Fibroblast of lung (primary cell): ENCODE data around the gene SLIT3. TPM values are rescaled to one million over a fixed set of nuclear protein-coding genes. Genes with fewer than 3 reads are reported as not detected.

Experiments used
- DNase-seq, 2 donors: peaks; one replicate each; pipeline versions ENCODE4 v3.0.0 to v3.0.0-alpha.2; 2010; ENCODE audit warnings: low read depth in 2 of 2
- H2AFZ ChIP-seq: 2 replicates; pipeline ENCODE4 v1.5.1; 2012; ENCODE audit warnings: low read length, control low read depth, inconsistent platforms
- H3K27ac ChIP-seq: 2 replicates; pipeline ENCODE4 v1.5.1; 2011; ENCODE audit warnings: low read length, control low read depth; ENCODE audit not compliant: insufficient read depth
- H3K27me3 ChIP-seq: 2 replicates; pipeline ENCODE4 v1.5.1; 2011; ENCODE audit warnings: mild to moderate bottlenecking, low read length; ENCODE audit not compliant: control insufficient read depth, insufficient read depth
- H3K36me3 ChIP-seq: 2 replicates; pipeline ENCODE4 v1.5.1; 2011; ENCODE audit warnings: low read length; ENCODE audit not compliant: control insufficient read depth, insufficient read depth
- H3K4me1 ChIP-seq: 2 replicates; pipeline ENCODE4 v1.5.1; 2011; ENCODE audit warnings: low read length; ENCODE audit not compliant: control insufficient read depth, insufficient read depth; ENCODE audit errors: extremely low read depth
- H3K4me2 ChIP-seq: 2 replicates; pipeline ENCODE4 v1.5.1; 2011; ENCODE audit warnings: low read length, control low read depth; ENCODE audit not compliant: insufficient read depth; ENCODE audit errors: extremely low read depth
- H3K4me3 ChIP-seq, 4 experiments: fragments of 200-600 bp in 1 of 4; sonication (generic) in 1 of 4; replicated peaks in 1 of 4; 2 replicates each; pipeline ENCODE4 v1.5.1; 2011 to 2016; ENCODE audit warnings: low read length in 4 of 4, low read depth in 3 of 4, mild to moderate bottlenecking in 3 of 4, control low read depth in 2 of 4, inconsistent platforms in 1 of 4, mixed read lengths in 1 of 4; ENCODE audit not compliant: insufficient read depth in 1 of 4; ENCODE audit errors: control extremely low read depth in 1 of 4
- H3K79me2 ChIP-seq: 2 replicates; pipeline ENCODE4 v1.5.1; 2012; ENCODE audit warnings: mild to moderate bottlenecking, low read length, inconsistent platforms; ENCODE audit not compliant: control insufficient read depth, insufficient read depth
- H3K9ac ChIP-seq: 2 replicates; pipeline ENCODE4 v1.5.1; 2011; ENCODE audit warnings: mild to moderate bottlenecking, low read length, control low read depth; ENCODE audit not compliant: insufficient read depth
- H3K9me3 ChIP-seq: 2 replicates; pipeline ENCODE4 v1.5.1; 2012; ENCODE audit warnings: low read depth, low read length; ENCODE audit not compliant: control insufficient read depth, insufficient read depth
- H4K20me1 ChIP-seq: 2 replicates; pipeline ENCODE4 v1.5.1; 2011; ENCODE audit warnings: low read length; ENCODE audit not compliant: control insufficient read depth, insufficient read depth; ENCODE audit errors: extremely low read depth
- EZH2 ChIP-seq: IDR thresholded peaks from 2 replicates; pipeline ENCODE4 v1.5.1; 2012; ENCODE audit warnings: low read length, control low read depth, mild to moderate bottlenecking; ENCODE audit errors: missing control alignments
- polyA plus RNA-seq, 2 donors: library from polyadenylated mRNA; depleted of rRNA in 1 of 2; stranded (reverse) in 1 of 2; unstranded in 1 of 2; fragments of >200 nt; gene quantifications; 2 replicates each; pipeline ENCODE4 v1.2.1, GENCODE V29; 2011 to 2012; ENCODE audit warnings: missing spikeins in 1 of 2
- total RNA-seq: library from RNA; depleted of rRNA; stranded (reverse); fragments of >200 nt; gene quantifications from 2 replicates; pipeline ENCODE4 v1.2.1, GENCODE V29; 2014
- TF ChIP-seq, protein P1 (sequence below), 2 donors: IDR thresholded peaks in 1 of 2; conservative IDR thresholded peaks in 1 of 2; 1 replicate in 1 of 2; 2 replicates in 1 of 2; pipeline ENCODE4 v1.5.1; 2011 to 2012; ENCODE audit warnings: low read length in 2 of 2, control low read depth in 1 of 2, inconsistent platforms in 1 of 2, low read depth in 1 of 2, mild to moderate bottlenecking in 1 of 2

The SLIT3 gene
- total and polyA plus RNA-seq, 2 donors (not counting 1 experiment from before 2014, with no cell fraction given) = 1.6 to 4.6 TPM

- Histone ChIP-seq H3K4me3 (no peak overlapping the region), H3K4me1 (no peaks in the 10 kb centered on the region), H3K9ac (no peak overlapping the region), H3K79me2 (no peaks in the 10 kb centered on the region), H3K27ac (no peak overlapping the region), H3K36me3 (no peaks in the 10 kb centered on the region), H3K27me3 (peaks cover 3% of the 10 kb centered on the region), H4K20me1 (no peaks in the 10 kb centered on the region), H2AFZ (no peak overlapping the region), H3K9me3 (no peaks in the 10 kb centered on the region), H3K4me2 (no peak overlapping the region)
- peak in 1 of 2 donors; percentile 45 for DNase-seq
- no peak for TF ChIP-seq EZH2
- TF ChIP-seq, protein P1, sequence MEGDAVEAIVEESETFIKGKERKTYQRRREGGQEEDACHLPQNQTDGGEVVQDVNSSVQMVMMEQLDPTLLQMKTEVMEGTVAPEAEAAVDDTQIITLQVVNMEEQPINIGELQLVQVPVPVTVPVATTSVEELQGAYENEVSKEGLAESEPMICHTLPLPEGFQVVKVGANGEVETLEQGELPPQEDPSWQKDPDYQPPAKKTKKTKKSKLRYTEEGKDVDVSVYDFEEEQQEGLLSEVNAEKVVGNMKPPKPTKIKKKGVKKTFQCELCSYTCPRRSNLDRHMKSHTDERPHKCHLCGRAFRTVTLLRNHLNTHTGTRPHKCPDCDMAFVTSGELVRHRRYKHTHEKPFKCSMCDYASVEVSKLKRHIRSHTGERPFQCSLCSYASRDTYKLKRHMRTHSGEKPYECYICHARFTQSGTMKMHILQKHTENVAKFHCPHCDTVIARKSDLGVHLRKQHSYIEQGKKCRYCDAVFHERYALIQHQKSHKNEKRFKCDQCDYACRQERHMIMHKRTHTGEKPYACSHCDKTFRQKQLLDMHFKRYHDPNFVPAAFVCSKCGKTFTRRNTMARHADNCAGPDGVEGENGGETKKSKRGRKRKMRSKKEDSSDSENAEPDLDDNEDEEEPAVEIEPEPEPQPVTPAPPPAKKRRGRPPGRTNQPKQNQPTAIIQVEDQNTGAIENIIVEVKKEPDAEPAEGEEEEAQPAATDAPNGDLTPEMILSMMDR (conservative IDR thresholded peaks at IDR 0.05 in 1 of 2, IDR thresholded peaks at IDR 0.05 in 1 of 2; ENCODE audit: low read depth in 1 of 2, low read length in 2 of 2) = no peak
These were observed 43.7 kb upstream of the SLIT3 start for GRCh38 chr5:169344629-169345028.

DNA sequence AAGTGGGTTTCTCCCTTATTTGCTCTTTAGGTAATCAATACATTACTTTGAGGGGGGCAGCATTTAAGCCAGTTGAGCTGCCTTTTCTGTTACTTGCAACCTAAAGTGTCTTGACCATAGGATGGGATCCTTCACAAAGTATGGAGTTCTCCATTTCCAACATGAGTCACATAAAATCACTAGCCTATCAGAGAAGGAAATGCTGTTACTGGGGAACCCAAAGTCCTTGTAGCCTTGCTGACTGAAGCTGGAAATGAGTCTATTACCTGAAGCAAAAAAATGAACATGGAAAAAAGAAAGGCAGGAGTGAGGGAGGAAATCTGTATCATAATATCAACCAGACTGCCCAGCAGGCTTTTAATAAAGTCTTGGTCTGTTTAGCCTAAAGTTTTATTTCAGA, 42.8 kb upstream of the SLIT3 start:
- Histone ChIP-seq H2AFZ (no peak overlapping the region), H3K4me3 (no peak overlapping the region), H4K20me1 (no peaks in the 10 kb centered on the region), H3K4me1 (no peaks in the 10 kb centered on the region), H3K36me3 (no peaks in the 10 kb centered on the region), H3K79me2 (no peaks in the 10 kb centered on the region), H3K27me3 (peaks cover 3% of the 10 kb centered on the region), H3K4me2 (no peak overlapping the region), H3K9ac (no peak overlapping the region), H3K9me3 (no peaks in the 10 kb centered on the region), H3K27ac (no peak overlapping the region)
- no peak for DNase-seq
- TF ChIP-seq, protein P1 (conservative IDR thresholded peaks at IDR 0.05 in 1 of 2, IDR thresholded peaks at IDR 0.05 in 1 of 2; ENCODE audit: low read depth in 1 of 2, low read length in 2 of 2) = no peak
- TF ChIP-seq EZH2 = no peak

DNA sequence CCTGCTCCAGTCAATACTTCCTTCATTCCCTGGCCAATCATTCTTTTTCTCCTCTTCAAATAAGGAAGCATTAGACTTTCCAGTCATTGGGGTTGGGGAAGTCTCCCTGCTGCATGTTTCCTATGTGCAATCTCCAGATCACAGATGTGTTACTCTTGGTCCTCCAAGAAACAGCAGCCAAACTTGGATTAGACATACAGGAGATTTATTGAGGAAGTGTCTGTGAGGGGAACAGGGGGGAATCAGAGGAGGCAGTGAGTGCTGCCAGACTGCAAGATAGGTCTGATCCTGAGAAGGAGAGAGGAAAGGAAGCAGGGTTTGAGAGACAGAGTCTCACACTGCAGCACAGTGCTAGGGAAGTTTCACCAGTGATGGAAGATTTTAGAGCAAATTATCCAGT, 40.6 kb upstream of the SLIT3 start:
- Histone ChIP-seq H3K4me3 (no peak overlapping the region), H3K9ac (no peak overlapping the region), H3K4me2 (no peak overlapping the region), H3K27ac (no peak overlapping the region), H3K9me3 (no peaks in the 10 kb centered on the region), H3K79me2 (no peaks in the 10 kb centered on the region), H3K4me1 (no peaks in the 10 kb centered on the region), H3K36me3 (no peaks in the 10 kb centered on the region), H3K27me3 (peaks cover 3% of the 10 kb centered on the region), H4K20me1 (no peaks in the 10 kb centered on the region), H2AFZ (no peak overlapping the region)
- TF ChIP-seq, protein P1 (conservative IDR thresholded peaks at IDR 0.05 in 1 of 2, IDR thresholded peaks at IDR 0.05 in 1 of 2; ENCODE audit: low read depth in 1 of 2, low read length in 2 of 2) = no peak
- no peak for TF ChIP-seq EZH2
- no peak for DNase-seq
